GM18873 (cell line): Measurements from ENCODE around the gene PARVB.

Source experiments
- ATAC-seq: cut with Tn5 transposase; IDR thresholded peaks from one replicate; pipeline ENCODE4 v1.9.1; 2021; ENCODE audit warnings: mild to moderate bottlenecking, moderate library complexity, moderate number of reproducible peaks; ENCODE audit not compliant: unreplicated experiment, low FRiP score

The PARVB gene

DNA sequence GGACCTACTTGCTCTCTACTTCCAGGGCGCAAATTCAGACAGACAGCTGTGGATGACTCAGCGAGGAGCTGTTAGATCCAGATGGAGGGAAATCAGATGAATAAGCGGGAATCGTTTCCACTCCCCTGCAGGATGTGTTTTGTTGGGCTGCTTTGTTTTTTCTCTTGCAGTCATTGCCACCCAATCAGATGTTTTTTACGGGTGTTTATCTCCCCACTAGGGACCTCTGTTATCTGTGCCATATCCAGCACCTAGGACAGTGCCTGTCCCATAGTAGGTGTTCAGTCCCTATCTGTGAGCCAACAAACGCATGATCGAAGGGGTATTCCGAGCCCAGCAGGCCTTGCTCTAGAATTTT is 105.5 kb downstream of the PARVB start:
- ATAC-seq = no peak

- no peak for ATAC-seq
Measured at GRCh38 chr22:44130076-44130711, 106.1 kb downstream of the PARVB start.

DNA sequence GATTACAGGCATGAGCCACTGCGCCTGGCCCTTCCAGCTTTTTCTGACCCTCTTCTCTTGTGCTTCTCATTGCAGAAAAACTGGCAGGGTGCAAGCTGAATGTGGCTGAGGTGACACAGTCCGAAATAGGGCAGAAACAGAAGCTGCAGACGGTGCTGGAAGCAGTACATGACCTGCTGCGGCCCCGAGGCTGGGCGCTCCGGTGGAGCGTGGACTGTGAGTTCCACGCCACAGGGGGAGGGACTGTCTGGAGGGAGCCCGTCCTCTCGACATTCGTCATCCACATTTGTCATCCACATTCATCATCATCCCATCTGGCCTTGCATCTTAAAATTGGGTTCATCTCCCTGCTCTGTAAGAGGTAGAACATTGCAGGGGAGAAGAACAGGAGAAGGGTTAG is 107.3 kb downstream of the PARVB start:
- ATAC-seq = no peak

DNA sequence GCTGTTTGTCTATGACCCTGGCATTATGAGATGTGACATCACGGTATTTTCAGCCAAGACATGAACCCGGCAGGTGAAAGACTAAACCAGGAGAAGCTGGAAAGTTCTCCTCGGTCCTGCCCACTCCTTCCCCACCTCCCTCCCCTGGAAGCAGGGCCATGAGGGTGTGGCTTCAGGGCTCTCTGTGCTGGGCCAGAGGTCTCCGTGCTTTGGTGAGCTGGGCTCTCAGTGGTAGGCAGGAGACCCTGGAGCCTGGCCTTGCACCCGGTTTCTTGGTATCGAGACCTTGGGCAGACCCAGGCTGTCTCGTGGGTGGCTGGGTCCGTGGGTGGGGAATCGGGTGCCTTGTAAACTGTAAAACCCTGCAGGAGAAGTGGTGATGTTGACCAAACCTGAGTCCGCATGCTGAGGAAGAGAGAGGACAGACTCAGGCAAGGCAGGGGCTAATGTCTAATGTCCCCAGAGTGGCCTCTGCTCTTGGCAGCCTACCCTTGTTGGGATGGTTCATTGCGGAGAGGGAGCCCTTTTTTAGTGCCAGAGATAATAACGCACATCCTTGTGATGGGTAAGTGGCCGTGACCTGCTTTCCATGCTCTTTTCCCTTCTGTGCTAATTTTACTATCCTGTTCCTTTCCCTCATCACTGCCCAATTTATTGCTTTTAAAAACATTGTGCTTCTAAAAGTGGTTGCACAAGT is 108.0 kb downstream of the PARVB start:
- ATAC-seq = no peak

GRCh38 chr22:44132724-44133123 is 108.6 kb downstream of the PARVB start:
- ATAC-seq = no peak

DNA sequence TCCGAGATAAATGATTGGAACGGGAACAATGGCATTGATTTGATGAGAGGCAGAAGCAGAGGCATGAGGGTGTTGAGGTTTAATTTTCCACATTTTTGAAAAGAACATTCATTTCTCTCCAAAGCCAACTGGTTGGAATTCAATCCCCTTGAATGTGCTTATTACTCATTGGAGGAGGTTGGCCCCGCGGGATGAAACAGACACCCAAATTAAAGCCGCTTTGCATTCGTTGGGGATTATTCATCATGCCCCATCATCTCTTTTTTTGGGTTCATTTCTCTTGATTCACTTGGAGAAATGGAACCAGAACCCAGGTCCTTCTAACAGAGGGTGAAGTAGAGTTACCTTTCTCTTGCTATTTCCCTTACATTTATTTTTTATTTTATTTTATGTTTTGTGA is 109.1 kb downstream of the PARVB start:
- no peak for ATAC-seq

- ATAC-seq = no peak
Measured at GRCh38 chr22:44133901-44134571, 109.9 kb downstream of the PARVB start.

DNA sequence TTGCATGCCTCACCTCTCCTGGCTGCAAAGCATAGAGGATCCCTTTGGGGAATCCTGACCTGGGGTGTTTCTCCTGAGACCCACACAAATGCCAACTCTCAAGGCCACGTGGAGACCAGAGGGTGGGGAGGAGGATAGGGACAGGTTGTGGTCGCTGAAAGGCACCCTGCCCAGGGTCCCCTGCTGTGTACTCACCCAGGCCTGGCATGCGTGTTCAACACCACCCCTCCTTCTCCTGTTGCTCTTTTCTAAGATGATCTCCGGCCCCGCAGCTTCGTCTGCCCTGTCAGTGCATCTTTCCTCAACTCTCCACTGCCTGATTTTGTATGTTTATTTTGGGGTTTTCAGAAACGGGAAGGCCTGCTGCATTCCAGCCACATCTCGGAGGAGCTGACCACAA is 112.0 kb downstream of the PARVB start:
- ATAC-seq = no peak

DNA sequence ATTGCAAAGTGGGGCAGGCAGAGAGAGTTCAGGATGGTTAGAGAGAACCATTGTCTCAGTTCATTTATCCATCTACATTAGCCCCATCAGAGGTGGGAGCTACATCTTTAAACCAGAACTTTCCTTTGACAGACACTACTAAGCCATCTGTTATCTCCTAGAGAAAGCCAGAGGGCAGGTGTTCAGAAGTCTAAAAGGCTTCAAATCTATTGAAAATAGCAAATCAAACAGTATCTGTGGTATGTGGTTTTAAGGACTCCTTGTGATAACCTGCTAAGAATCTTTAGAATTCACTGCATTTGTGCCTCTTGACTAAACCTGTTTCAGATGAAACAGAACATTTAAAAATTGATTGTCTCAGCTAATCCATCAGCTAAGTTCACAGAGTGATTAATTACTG is 112.7 kb downstream of the PARVB start:
- no peak for ATAC-seq

- no peak for ATAC-seq
Measured at GRCh38 chr22:44137415-44137814, 113.3 kb downstream of the PARVB start.

DNA sequence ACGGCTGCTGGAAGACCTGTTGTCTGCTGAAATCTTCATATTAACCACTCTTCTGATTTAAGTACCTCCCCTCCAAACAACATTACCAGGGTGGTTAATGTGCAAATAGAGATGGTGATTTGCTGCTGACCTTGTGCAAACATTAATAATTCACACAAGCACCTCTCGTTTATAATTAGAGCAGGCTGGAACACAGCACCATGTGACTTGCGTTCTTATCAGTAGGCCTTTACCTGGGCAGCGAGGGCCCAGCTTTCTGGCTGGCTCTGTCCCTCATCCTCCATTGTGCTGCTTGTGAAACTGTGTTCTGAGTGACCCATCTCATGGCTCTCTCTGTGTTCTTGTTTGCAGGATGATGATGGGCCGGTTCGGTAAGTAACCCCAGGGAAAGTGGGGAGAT is 115.7 kb downstream of the PARVB start:
- no peak for ATAC-seq

DNA sequence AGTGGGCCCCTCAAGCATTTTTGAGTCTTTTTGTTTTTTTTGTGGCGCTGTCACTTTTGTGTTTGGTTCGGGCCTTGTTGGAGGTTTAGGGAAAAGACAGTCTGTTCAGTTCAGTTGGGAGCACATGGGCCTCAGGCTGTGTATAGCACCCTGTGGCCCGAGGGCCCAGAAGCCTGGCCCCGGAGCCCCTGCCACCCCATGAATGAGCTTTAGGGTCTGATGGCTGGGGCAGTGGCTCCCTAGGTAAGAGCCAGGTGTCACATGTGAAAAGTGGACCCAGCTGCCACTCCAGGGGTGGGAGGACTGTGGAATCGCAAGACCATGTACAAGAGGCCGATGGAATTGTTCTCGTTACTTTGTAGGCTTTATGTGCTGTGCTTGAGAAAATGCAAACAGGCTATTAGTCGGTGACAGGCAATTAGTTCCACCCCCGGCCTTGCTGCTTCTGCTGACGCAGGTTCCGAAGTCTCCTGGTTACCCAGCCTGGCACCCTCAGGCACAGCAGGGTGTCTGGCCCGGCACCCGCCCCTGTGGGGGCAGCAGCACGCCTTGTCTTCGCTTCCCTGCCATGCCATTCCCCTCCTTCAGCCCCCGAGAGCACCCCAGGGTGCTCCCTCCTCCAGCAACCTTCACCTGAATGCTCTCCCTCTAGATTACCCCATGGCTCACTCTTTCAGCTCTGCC is 118.5 kb downstream of the PARVB start:
- ATAC-seq = no peak

GRCh38 chr22:44143105-44143474 is 119.0 kb downstream of the PARVB start:
- no peak for ATAC-seq

GRCh38 chr22:44143579-44143978 is 119.5 kb downstream of the PARVB start:
- ATAC-seq = no peak

DNA sequence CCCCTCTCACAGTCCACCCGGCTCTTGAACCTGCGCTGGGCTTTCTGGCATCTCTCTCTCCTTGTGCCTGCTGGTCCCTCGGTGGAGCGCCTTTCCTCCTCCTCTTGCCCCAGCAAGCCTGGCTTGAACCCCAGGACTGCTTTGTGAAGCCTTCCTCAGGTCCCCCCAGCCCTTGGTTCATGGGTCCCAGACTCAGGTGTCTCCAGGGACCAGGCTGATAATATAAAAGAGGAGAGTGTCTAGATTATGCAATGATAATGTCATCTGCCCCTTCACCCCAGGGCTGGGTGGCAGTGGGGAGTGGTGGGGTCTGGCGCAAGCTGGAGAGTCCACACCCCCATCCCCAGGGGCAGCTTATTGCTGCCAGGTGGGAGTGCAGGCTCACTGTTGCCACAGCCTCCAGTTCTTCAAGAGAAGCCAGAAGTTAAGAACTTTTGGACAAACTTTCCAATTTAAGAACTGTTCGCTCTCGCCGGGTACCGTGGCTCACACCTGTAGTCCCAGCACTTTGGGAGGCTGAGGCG is 120.0 kb downstream of the PARVB start:
- ATAC-seq = no peak

- no peak for ATAC-seq
Measured at GRCh38 chr22:44145544-44145943, 121.4 kb downstream of the PARVB start.

- no peak for ATAC-seq
Measured at GRCh38 chr22:44146088-44146861, 122.2 kb downstream of the PARVB start.

GRCh38 chr22:44147008-44147645 is 123.0 kb downstream of the PARVB start:
- ATAC-seq = no peak

DNA sequence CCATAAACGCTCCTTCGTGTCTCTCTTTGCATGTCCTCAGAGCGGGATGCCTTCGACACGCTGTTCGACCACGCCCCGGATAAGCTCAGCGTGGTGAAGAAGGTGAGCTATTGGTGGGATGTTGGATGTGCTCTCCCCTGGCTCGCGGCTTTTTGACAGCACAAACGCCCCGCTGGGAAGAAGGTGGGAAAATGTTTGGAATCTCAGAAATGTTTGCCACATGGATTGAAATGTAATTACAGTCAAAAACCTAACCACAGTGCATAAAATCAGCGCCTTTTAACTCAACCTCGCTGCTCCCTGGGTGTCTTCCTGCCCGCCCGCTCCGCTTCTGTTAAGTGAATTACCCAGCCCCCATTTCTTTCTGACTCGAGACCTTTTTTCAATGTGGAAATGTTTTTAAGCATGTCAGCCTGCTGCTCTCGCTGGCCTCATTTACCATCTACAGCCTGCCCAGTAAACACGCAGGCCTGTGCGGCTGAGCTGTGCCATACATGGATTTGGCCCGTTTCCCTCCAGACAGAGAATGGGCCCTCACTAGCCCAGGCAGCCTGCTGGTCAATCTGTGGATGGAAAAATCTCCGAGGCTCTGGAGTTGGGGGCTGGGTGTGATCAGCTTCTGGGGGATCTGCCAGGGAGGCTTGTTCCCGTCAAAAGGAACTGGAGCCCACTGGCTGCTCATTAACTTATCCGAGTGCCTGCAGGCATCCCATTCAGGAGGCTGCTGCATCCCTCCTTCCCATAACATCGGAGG is 123.9 kb downstream of the PARVB start:
- no peak for ATAC-seq
